ENCODE results near the gene CLDN22. TPM values are rescaled to one million over a fixed set of nuclear protein-coding genes. Genes with fewer than 3 reads are reported as not detected.

Gene CLDN22
- total RNA-seq, 4 donors from 2014 or later, result not detected

DNA sequence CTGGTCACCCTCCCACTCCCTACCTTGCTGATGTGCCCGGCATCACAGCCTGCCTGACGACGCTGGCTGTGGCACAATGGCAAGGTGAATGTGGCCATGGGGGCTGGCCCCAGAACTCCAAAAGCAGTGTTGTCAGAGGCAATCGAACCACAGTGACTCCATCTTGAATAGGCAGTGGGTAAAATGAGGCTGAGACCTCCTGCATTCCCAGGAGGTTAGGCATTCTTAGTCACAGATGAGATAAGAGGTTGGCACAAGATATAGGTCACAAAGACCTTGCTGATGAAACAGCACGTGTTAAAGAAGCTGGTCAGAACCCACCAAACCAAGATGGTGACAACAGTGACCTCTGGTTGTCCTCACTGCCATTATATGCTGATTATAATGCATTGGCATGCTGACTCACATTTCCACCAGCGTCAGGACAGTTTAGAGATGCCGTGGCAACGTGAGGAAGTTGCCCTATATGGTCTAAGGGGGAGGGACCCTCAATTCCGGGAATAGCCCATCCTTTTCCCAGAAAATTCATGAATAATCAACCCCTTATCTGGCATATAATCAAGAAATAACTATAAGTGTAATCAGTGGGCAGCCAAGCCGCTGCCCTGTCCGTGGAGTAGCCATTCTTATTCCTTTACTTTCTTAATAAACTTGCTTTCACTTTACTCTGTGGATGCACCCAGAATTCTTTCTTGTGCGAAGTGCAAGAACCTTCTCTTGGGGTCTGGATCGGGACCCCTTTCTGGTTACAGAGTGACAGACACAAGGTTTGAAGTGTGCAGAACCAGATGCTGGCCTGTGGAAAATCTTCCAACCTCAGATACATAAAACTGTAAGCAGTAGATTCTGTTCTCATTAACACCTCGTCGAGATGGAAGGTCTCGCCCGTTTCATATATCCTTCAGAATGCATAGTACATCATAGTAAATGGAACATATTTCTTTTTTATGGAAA, 28.9 kb upstream of the CLDN22 start:
- H3K4me1 ChIP-seq, result no peaks in the 10 kb centered on the region
- H3K36me3 ChIP-seq, result no peaks in the 10 kb centered on the region
- H3K27ac ChIP-seq, result no peak overlapping the region
- peak in 1 of 3 donors; percentile 8 for DNase-seq
- H3K27me3 ChIP-seq, result no peaks in the 10 kb centered on the region
- no peaks in the 10 kb centered on the region for H3K9me3 ChIP-seq
- TF ChIP-seq, protein P1, sequence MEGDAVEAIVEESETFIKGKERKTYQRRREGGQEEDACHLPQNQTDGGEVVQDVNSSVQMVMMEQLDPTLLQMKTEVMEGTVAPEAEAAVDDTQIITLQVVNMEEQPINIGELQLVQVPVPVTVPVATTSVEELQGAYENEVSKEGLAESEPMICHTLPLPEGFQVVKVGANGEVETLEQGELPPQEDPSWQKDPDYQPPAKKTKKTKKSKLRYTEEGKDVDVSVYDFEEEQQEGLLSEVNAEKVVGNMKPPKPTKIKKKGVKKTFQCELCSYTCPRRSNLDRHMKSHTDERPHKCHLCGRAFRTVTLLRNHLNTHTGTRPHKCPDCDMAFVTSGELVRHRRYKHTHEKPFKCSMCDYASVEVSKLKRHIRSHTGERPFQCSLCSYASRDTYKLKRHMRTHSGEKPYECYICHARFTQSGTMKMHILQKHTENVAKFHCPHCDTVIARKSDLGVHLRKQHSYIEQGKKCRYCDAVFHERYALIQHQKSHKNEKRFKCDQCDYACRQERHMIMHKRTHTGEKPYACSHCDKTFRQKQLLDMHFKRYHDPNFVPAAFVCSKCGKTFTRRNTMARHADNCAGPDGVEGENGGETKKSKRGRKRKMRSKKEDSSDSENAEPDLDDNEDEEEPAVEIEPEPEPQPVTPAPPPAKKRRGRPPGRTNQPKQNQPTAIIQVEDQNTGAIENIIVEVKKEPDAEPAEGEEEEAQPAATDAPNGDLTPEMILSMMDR (IDR thresholded peaks at IDR 0.05), result no peak
- TF ChIP-seq POLR2A (IDR thresholded peaks at IDR 0.05), result no peak
- H3K4me3 ChIP-seq, result no peak overlapping the region

- Histone ChIP-seq H3K4me1 (peaks cover 0 to 2% (median 0%) of the 10 kb centered on the region in 4 donors), H3K4me3 (no peak overlapping the region), H3K27ac (no peak overlapping the region), H3K9me3 (no peaks in the 10 kb centered on the region), H3K36me3 (no peaks in the 10 kb centered on the region), H3K27me3 (no peaks in the 10 kb centered on the region)
- no peak for DNase-seq
- TF ChIP-seq POLR2A (IDR thresholded peaks at IDR 0.05), result no peak
- TF ChIP-seq, protein P1 (IDR thresholded peaks at IDR 0.05), result no peak
Observed at GRCh38 chr4:183348136-183348535, 28.1 kb upstream of the CLDN22 start.

- no peak for TF ChIP-seq POLR2A (IDR thresholded peaks at IDR 0.05)
- TF ChIP-seq, protein P1 (IDR thresholded peaks at IDR 0.05), result no peak
- DNase-seq, result no peak
- H3K27ac ChIP-seq, result no peak overlapping the region
- no peak overlapping the region for H3K4me3 ChIP-seq
- no peaks in the 10 kb centered on the region for H3K27me3 ChIP-seq
- no peaks in the 10 kb centered on the region for H3K9me3 ChIP-seq
- peaks cover 0 to 7% (median 0%) of the 10 kb centered on the region in 4 donors for H3K4me1 ChIP-seq
- H3K36me3 ChIP-seq, result no peaks in the 10 kb centered on the region
Observed at GRCh38 chr4:183347566-183347965, 27.5 kb upstream of the CLDN22 start.

GRCh38 chr4:183347146-183347545, 27.1 kb upstream of the CLDN22 start:
- no peaks in the 10 kb centered on the region for H3K36me3 ChIP-seq
- no peak for DNase-seq
- no peaks in the 10 kb centered on the region for H3K27me3 ChIP-seq
- peaks cover 0 to 9% (median 0%) of the 10 kb centered on the region in 4 donors for H3K4me1 ChIP-seq
- no peaks in the 10 kb centered on the region for H3K9me3 ChIP-seq
- no peak overlapping the region for H3K4me3 ChIP-seq
- TF ChIP-seq, protein P1 (IDR thresholded peaks at IDR 0.05), result no peak
- no peak overlapping the region for H3K27ac ChIP-seq

GRCh38 chr4:183345261-183345660, 25.2 kb upstream of the CLDN22 start:
- H3K4me3 ChIP-seq, result no peak overlapping the region
- H3K27ac ChIP-seq, result no peak overlapping the region
- H3K36me3 ChIP-seq, result no peaks in the 10 kb centered on the region
- H3K4me1 ChIP-seq, result peaks cover 0 to 9% (median 0%) of the 10 kb centered on the region in 4 donors
- H3K9me3 ChIP-seq, result no peaks in the 10 kb centered on the region
- H3K27me3 ChIP-seq, result no peaks in the 10 kb centered on the region
- no peak for DNase-seq
- TF ChIP-seq, protein P1 (IDR thresholded peaks at IDR 0.05), result no peak
- no peak for TF ChIP-seq POLR2A (IDR thresholded peaks at IDR 0.05)

Data from Peyer's patch (tissue), 4 donors.